ENCODE results near the gene C19orf12. TPM values are rescaled to one million over a fixed set of nuclear protein-coding genes. Genes with fewer than 3 reads are reported as not detected.

C19orf12 gene
- total and polyA plus RNA-seq, 2 of the 13 experiments (the other 11 are each of a cell fraction or from before 2014, with no cell fraction given): 17.7 to 34.4 TPM

DNA sequence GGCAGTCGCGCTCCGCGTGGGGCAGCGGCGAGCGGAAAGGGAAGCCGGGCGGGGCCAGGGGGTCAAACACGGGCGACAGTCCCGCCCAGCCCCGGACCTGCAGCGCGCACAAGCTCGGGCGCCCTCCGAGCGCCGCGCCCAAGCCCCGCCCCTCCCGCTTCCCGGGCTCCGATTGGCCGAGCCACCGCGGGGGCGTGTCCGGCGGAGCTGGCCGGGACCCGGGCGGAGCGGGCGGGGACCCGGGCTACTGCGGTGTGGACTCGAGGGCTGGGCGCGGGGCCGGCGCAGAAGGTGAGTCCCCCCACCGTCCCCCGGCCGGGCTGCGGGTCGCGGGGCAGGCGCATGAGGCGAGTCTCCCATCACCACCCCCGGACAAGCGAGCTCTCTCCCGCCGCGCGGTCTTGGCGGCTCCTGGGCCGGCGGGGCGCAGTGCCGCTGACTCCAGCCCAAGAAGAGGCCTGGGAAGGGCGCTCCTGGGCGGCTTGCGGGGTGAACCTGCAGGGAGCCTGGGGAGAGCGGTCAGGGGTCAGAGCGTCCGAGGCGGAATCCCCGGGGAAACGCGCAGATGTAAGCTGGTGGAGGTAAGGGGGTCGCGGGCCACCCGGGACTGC is 49.7 kb downstream of the C19orf12 start, which contains the start of gene PLEKHF1 (continued):
- TF ChIP-seq NCOA5 (CRISPR knock-in tag; IDR thresholded peaks at IDR 0.05): no peak
- no peak for TF ChIP-seq ZNF550 (CRISPR knock-in tag; IDR thresholded peaks at IDR 0.05; ENCODE audit: borderline replicate concordance)
- TF ChIP-seq CHCHD3 (CRISPR knock-in tag; IDR thresholded peaks at IDR 0.05): no peak
- no peak for TF ChIP-seq ZBTB38 (CRISPR knock-in tag; IDR thresholded peaks at IDR 0.05)
- 0 out of 2 replicates have a peak, but pooled peaks have one; percentile 48 for TF ChIP-seq DNMT1 (CRISPR knock-in tag; IDR thresholded peaks at IDR 0.05)
- TF ChIP-seq, protein P1, sequence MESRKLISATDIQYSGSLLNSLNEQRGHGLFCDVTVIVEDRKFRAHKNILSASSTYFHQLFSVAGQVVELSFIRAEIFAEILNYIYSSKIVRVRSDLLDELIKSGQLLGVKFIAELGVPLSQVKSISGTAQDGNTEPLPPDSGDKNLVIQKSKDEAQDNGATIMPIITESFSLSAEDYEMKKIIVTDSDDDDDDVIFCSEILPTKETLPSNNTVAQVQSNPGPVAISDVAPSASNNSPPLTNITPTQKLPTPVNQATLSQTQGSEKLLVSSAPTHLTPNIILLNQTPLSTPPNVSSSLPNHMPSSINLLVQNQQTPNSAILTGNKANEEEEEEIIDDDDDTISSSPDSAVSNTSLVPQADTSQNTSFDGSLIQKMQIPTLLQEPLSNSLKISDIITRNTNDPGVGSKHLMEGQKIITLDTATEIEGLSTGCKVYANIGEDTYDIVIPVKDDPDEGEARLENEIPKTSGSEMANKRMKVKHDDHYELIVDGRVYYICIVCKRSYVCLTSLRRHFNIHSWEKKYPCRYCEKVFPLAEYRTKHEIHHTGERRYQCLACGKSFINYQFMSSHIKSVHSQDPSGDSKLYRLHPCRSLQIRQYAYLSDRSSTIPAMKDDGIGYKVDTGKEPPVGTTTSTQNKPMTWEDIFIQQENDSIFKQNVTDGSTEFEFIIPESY (CRISPR knock-in tag; IDR thresholded peaks at IDR 0.05): no peak
- TF ChIP-seq, protein P2, sequence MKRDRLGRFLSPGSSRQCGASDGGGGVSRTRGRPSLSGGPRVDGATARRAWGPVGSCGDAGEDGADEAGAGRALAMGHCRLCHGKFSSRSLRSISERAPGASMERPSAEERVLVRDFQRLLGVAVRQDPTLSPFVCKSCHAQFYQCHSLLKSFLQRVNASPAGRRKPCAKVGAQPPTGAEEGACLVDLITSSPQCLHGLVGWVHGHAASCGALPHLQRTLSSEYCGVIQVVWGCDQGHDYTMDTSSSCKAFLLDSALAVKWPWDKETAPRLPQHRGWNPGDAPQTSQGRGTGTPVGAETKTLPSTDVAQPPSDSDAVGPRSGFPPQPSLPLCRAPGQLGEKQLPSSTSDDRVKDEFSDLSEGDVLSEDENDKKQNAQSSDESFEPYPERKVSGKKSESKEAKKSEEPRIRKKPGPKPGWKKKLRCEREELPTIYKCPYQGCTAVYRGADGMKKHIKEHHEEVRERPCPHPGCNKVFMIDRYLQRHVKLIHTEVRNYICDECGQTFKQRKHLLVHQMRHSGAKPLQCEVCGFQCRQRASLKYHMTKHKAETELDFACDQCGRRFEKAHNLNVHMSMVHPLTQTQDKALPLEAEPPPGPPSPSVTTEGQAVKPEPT (CRISPR knock-in tag; IDR thresholded peaks at IDR 0.05; ENCODE audit: low read depth): no peak
- TF ChIP-seq ZNF282 (IDR thresholded peaks at IDR 0.05; ENCODE audit: partially characterized antibody): no peak
- TF ChIP-seq PCBP2 (optimal IDR thresholded peaks at IDR 0.05; ENCODE audit: low read depth, low read length, poor library complexity, severe bottlenecking): no peak
- TF ChIP-seq, protein P3, sequence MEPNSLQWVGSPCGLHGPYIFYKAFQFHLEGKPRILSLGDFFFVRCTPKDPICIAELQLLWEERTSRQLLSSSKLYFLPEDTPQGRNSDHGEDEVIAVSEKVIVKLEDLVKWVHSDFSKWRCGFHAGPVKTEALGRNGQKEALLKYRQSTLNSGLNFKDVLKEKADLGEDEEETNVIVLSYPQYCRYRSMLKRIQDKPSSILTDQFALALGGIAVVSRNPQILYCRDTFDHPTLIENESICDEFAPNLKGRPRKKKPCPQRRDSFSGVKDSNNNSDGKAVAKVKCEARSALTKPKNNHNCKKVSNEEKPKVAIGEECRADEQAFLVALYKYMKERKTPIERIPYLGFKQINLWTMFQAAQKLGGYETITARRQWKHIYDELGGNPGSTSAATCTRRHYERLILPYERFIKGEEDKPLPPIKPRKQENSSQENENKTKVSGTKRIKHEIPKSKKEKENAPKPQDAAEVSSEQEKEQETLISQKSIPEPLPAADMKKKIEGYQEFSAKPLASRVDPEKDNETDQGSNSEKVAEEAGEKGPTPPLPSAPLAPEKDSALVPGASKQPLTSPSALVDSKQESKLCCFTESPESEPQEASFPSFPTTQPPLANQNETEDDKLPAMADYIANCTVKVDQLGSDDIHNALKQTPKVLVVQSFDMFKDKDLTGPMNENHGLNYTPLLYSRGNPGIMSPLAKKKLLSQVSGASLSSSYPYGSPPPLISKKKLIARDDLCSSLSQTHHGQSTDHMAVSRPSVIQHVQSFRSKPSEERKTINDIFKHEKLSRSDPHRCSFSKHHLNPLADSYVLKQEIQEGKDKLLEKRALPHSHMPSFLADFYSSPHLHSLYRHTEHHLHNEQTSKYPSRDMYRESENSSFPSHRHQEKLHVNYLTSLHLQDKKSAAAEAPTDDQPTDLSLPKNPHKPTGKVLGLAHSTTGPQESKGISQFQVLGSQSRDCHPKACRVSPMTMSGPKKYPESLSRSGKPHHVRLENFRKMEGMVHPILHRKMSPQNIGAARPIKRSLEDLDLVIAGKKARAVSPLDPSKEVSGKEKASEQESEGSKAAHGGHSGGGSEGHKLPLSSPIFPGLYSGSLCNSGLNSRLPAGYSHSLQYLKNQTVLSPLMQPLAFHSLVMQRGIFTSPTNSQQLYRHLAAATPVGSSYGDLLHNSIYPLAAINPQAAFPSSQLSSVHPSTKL (CRISPR knock-in tag; IDR thresholded peaks at IDR 0.05): no peak
- no peak for TF ChIP-seq ZNF337 (CRISPR knock-in tag; IDR thresholded peaks at IDR 0.05; ENCODE audit: borderline replicate concordance, low read depth)
- no peak for TF ChIP-seq JUN (CRISPR knock-in tag; IDR thresholded peaks at IDR 0.05)
- no peak for TF ChIP-seq TP53 (CRISPR knock-in tag; conservative IDR thresholded peaks at IDR 0.05)
- TF ChIP-seq WIZ (CRISPR knock-in tag; IDR thresholded peaks at IDR 0.05): no peak
- TF ChIP-seq TCF12 (IDR thresholded peaks at IDR 0.05): no peak
- TF ChIP-seq TCF12 (CRISPR knock-in tag; IDR thresholded peaks at IDR 0.05): no peak
- TF ChIP-seq ZNF839 (CRISPR knock-in tag; IDR thresholded peaks at IDR 0.05; ENCODE audit: borderline replicate concordance): no peak
- no peak for TF ChIP-seq ZNF607 (CRISPR knock-in tag; IDR thresholded peaks at IDR 0.05; ENCODE audit: borderline replicate concordance)
- TF ChIP-seq ZNF275 (CRISPR knock-in tag; IDR thresholded peaks at IDR 0.05; ENCODE audit: borderline replicate concordance): no peak
- TF ChIP-seq ZNF253 (CRISPR knock-in tag; IDR thresholded peaks at IDR 0.05; ENCODE audit: borderline replicate concordance): no peak
- TF ChIP-seq ONECUT2 (CRISPR knock-in tag; IDR thresholded peaks at IDR 0.05): no peak
- TF ChIP-seq TGIF2 (CRISPR knock-in tag; IDR thresholded peaks at IDR 0.05): no peak
- no peak for TF ChIP-seq DNMT3B (CRISPR knock-in tag; conservative IDR thresholded peaks at IDR 0.05)
